NCI-H2196 (cell line): ENCODE results near the gene LEMD3.
"Not testable (repeated sequence)": the region's sequence is repeated elsewhere in the genome, so short reads cannot be mapped to it uniquely, and the experiment has no call there.

Experiments used
- DNase-seq: peaks from one replicate; lab custom pipeline; 2025; ENCODE audit not compliant: unreplicated experiment; lab: John Stamatoyannopoulos, UW

Gene LEMD3

DNA sequence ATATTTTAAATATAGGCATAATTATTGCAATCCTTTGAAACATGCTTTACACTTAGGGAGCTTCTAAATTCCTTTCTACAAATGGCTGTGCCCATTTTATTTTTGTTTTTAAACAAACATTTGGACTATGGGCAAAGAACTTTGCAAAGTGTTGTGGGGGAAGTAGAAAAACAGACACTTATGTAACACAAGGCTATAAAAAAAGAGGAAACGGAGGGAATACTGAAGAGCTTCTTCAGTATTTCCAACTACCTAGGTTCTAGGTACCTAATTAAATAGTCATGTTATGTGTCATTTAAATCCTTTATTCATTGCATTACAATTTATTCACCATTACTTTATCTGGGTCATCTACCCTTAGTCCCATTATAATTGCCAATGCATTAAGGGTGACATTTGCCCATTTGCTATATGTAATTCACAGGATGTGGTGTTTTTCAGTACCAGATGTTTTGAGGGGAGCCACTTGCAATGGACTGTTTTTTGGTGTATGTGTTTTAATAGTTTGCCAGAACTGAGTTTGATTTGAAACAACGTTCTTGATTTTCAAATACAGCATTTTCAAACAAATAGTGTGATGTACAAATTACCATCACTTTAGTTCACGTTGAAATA is 107.6 kb downstream of the LEMD3 start:
- DNase-seq = no peak

DNA sequence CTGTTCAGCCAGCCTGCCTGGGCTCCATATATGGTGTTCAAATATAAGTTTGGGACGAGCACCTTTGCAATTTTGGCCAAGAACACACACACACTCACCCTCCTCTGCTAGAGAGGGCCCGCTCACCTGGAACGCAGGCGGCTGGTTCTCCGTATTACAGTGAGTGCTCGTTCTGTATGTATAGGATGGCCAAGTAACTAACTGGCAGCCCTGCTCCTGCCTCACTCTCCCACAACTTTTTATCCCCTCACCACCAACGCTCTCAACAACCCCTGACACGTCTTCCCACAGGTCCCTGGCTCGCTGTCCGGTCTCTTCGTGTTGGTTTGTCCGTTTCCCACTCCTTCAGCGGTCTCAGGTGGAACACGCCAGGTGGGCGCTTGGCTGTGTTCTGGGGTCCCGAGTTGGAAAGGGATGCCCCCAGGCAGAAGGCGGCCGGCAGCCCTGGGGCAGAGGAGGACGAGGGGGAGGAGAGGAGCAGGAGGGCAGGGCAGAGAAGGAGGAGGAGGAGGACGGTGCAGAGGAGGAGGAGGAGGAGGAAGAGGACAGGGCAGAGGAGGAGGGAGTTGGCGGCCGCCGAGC is 108.7 kb downstream of the LEMD3 start:
- DNase-seq = no peak

DNA sequence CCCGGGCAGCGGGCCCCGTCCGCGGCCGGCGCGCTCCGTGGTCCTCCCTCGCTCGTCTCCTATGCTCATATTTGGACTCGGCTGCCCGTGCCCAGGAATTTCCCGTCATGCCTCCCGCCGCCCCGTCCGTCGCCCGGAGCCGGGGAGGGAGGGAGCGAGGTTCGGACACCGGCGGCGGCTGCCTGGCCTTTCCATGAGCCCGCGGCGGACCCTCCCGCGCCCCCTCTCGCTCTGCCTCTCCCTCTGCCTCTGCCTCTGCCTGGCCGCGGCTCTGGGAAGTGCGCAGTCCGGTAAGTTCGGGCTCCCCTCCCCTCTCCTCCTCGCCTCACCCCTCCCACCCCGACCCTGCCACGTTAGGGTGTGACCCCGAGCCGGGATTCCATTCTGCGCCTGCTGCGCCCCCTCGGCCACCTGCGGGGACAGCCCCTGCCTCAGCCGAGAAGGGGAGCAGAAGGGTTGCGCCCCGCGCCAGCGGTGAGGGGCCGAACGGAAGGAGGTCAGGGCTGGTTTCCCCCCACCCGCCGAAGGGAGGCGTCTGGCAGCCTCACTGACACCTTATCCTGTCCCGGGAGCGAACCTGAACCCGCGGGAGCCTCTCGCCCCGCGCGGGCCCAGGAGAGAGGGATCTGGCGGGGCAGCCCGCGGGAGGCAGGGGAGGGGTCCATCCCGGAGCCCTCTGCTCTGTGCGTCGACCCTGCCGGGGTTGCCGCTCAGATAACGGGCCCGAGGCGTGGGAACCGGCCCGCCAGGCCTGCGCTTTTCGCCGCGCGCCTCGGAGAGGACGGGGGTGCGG is 109.4 kb downstream of the LEMD3 start, which contains the start of gene MSRB3:
Gene MSRB3 (plus strand): TSS at position 108 of the 793 bp plus-strand sequence. CDS start 29,897 bp downstream, outside the sequence.
- peak; percentile 18 for DNase-seq

DNA sequence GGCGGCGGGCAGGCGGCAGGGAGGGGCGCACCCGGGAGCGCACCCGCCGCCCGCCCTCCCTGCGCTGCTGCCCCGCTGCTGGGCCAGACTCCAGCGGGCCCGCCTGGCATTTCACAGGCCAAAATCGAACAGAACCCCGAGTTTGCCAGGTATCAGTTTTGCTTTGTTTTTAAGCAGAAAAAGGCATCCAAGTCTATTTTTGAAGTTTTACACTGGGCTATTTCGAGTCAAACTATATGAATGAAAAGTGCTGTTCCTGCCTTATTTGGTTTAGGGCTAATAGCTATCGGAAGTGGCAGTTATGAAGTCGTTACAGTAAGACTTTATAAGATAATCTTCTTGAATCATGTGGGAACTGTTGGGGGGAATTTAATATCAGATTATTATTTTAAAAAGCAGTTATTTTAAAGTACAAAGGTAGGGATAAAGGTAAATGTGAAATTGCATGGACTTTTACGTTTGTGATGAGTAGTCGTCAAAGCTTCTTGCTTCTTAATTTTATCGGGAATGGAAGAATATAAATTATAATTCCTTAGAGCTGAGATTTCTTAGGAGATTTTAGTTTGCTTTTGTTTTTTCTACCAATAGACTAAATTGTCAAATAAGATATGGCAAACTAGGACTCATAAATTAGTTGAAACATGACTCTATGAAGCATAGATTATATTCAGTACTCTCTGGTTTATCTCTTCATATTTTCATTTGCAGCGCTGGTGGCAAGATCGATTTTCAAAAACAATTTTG is 110.2 kb downstream of the LEMD3 start:
- DNase-seq = no peak

DNA sequence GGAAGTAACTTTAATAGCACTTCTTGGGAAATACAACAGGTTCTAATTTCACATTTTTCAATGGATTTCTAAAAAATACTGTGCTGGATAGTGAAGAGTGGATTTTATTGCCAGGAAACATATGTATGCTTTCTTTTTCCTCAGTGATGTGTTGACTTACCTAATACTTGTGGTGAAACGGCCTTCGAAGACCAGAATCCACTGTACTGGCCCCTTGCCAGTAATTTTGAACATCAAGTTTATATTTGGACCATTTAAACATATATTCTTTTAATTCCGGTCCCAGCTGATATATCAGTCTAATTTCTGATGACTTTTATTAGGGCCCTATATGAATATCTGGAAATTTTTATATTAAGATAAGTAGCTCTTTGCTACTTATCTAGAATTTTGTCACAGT is 110.9 kb downstream of the LEMD3 start:
- no peak for DNase-seq

DNA sequence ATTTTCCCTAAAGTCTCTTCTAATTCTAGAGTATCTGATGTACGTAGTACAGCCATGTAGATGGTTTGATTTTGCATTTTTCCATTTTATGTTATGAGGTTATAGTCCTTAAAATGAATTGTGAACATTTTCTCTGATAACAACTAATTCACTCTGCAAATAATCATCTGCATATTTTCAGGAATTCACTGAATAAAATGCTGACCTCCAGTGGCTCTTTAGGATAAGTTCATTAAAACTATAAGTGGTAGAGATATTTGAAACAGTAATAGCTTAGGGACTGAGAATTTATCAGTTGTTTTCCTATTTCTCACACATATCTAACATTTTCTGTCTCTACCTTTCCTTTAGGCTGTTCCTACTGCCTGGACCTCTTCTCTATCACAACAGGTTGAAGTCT is 113.5 kb downstream of the LEMD3 start:
- no peak for DNase-seq

DNA sequence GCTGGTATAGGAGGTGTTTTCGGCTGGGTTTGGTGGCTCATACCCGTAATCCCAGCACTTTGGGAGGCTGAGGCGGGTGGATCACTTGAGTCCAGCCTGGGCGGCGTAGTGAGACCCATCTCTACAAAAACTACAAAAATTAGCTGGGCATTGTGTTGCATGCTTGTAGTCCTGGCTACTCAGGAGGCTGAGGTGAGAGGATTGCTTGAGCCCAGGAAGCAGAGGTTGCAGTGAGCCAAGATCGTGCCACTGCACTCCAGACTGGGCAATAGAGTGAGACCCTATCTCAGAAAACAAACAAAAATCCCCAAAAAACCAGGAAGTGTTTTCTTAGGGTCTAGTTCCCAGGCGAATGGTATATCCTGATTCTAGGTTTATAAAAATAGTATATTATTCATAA is 116.1 kb downstream of the LEMD3 start:
- not testable (repeated sequence) for DNase-seq

DNA sequence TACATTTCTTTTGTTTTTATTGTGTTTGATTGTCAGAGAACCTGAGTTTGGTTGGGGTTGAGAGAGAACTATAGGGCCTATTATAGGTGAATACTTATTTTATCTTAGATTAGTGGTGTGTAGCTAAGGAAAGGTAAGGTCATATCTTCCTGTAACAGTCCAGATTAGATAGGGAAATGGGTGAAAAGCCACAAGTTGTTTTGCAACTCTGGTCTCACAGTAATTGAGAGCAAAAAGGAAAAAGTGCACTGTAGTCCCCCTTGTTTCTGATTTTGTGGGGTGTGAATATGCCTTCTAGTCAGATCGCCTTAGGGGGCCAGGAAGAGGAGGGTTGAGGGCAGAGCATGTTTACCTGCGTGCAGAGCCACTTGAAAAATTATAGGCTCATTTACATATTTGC is 118.0 kb downstream of the LEMD3 start:
- no peak for DNase-seq

DNA sequence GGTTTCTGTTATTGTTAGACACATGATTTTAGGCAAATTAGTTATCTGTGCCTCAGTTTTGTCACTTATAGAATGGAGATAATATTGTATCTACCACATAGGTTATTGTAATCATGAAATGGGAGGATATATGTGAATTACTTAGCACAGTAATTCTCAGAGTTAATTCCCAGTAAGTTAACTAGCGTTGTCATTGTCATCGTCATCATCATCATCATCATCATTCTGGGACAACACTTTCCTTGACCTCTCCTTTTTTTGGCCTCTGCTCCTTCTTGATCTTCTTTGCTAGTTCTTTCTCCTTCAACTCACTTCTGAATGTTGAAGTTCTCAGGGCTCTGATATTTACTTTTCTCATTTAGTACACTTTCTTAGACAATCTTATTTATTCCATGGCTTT is 122.9 kb downstream of the LEMD3 start:
- DNase-seq = no peak

DNA sequence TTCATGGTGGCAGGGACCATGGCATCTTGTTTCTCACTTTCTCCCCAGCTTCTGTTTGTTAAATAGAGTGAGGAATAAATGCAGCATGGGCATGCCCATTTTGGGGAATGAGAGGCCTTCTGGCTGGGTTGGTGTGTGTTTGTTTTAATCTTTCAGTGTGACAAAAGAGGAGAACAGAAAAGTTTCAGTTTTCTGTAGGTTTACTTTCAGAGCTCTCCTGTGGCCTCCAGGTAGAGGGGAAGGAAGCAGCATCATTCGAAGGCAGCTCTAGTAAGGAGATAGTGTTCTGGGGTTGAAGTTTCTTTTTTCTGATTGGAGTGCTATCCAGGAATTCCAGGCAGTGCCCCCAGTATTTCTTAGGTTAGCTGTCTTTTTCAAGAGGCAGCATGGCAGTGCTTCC is 124.4 kb downstream of the LEMD3 start:
- DNase-seq = no peak

DNA sequence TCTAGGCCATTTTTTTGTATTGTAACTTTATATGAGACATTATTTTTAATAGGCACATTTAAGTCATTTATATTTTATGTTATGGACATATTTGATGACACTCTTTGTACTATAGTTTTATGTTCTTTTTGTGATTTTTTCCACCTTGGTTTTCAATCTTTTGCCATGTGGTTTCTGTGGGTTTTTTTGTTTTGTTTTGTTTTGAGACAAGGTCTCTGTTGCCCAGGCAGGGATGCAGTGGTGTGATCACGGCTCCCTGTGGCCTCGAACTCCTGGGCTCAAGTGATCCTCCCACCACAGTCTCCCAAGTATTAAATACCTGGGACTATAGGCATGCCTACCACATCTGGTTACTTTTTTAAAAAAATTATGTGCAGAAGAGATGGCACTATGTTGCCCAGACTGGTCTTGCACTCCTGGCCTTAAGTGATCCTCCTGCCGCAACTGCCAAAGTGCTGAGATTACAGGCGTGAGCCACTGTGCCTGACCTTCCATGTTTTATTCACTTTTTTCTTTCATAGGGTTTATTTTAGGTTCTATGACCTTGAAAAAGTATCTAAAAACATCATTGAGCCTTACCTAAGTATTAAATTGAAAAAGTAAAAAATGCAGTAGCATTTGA is 125.4 kb downstream of the LEMD3 start:
- no peak for DNase-seq

DNA sequence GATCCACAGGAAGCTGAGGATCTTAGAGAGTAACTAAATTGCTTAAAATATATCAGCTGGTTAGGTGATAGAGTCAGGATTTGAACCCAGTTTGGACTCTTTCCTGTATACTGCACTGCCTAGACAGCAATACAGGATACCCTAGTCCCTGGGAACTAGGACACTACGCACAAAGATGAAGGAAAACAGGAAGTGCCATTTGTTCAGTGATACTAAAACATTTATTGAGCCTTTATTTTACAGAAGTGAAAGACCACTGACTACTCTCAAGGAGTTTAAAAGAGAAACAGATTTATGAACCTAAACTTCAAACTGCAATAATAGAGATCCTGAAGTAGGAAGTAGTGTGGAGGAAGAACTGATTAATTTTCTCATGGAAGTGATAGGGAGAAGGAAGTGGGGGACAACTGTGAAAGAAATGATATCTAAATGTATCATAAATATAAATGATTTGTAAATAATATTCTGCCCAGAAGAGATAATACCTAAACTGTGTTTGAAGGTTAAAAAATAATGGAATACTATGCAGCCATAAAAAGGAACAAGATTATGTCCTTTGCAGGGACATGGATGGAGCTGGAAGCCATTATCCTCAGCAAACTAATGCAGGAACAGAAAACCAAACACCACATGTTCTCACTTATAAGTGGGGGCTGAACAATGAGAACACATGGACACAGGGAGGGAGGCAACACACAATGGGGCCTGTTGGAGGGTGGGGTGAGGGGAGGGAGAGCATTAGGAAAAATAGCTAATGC is 127.3 kb downstream of the LEMD3 start:
- DNase-seq = no peak
